ACC112 (cell line): ENCODE data around the gene EDDM3A.
"Not testable (repeated sequence)": the region's sequence is repeated elsewhere in the genome, so short reads cannot be mapped to it uniquely, and the experiment has no call there.

Experiments
- H2AFZ ChIP-seq: fragments of 200-600 bp; sonication (generic); one replicate; pipeline ENCODE4 v1.6.0; 2017; ENCODE audit warnings: antibody characterized with exemption, low read length; ENCODE audit not compliant: unreplicated experiment
- H3K27ac ChIP-seq: fragments of 200-600 bp; sonication (generic); 2 replicates; pipeline ENCODE4 v1.5.1; 2014; ENCODE audit warnings: low read depth, mild to moderate bottlenecking, antibody characterized with exemption, low read length, moderate library complexity
- H3K27me3 ChIP-seq: fragments of 200-600 bp; sonication (generic); 2 replicates; pipeline ENCODE4 v1.6.1; 2014; ENCODE audit warnings: mild to moderate bottlenecking, antibody characterized with exemption, low read length, moderate library complexity, mixed read lengths; ENCODE audit not compliant: insufficient read depth
- H3K36me3 ChIP-seq: fragments of 200-600 bp; sonication (generic); 2 replicates; pipeline ENCODE4 v1.6.1; 2016; ENCODE audit warnings: mild to moderate bottlenecking, antibody characterized with exemption, low read length, moderate library complexity, mixed read lengths; ENCODE audit not compliant: insufficient read depth
- H3K4me1 ChIP-seq: fragments of 200-600 bp; sonication (generic); one replicate; pipeline ENCODE4 v1.6.1; 2016; ENCODE audit warnings: low read length, mixed read lengths; ENCODE audit not compliant: insufficient read depth, unreplicated experiment, control insufficient read depth
- H3K4me3 ChIP-seq: fragments of 200-600 bp; sonication (generic); 2 replicates; pipeline ENCODE4 v1.5.1; 2014; ENCODE audit warnings: mild to moderate bottlenecking, low read depth, low read length
- H3K79me2 ChIP-seq: fragments of 200-600 bp; sonication (generic); one replicate; pipeline ENCODE4 v1.6.0; 2016; ENCODE audit warnings: low read length; ENCODE audit not compliant: control insufficient read depth, unreplicated experiment, insufficient read depth

EDDM3A gene

GRCh38 chr14:20711685-20712084, 34.0 kb upstream of the EDDM3A start:
- no peak overlapping the region for H2AFZ ChIP-seq
- H3K4me1 ChIP-seq: no peaks in the 10 kb centered on the region
- no peaks in the 10 kb centered on the region for H3K36me3 ChIP-seq
- H3K27me3 ChIP-seq: peaks cover 71% of the 10 kb centered on the region
- no peaks in the 10 kb centered on the region for H3K79me2 ChIP-seq
- no peak overlapping the region for H3K4me3 ChIP-seq
- no peak overlapping the region for H3K27ac ChIP-seq

GRCh38 chr14:20712904-20713303, 32.8 kb upstream of the EDDM3A start:
- peaks cover 76% of the 10 kb centered on the region for H3K27me3 ChIP-seq
- no peaks in the 10 kb centered on the region for H3K4me1 ChIP-seq
- H3K36me3 ChIP-seq: no peaks in the 10 kb centered on the region
- no peaks in the 10 kb centered on the region for H3K79me2 ChIP-seq
- H3K27ac ChIP-seq: no peak overlapping the region
- H3K4me3 ChIP-seq: no peak overlapping the region
- H2AFZ ChIP-seq: no peak overlapping the region

GRCh38 chr14:20714593-20715250, 31.0 kb upstream of the EDDM3A start:
- Histone ChIP-seq H3K36me3 (no peaks in the 10 kb centered on the region), H3K4me3 (no peak overlapping the region), H3K4me1 (no peaks in the 10 kb centered on the region), H3K27ac (no peak overlapping the region), H3K27me3 (peaks cover 74% of the 10 kb centered on the region), H2AFZ (no peak overlapping the region), H3K79me2 (no peaks in the 10 kb centered on the region)

- H3K79me2 ChIP-seq: no peaks in the 10 kb centered on the region
- no peaks in the 10 kb centered on the region for H3K4me1 ChIP-seq
- H3K4me3 ChIP-seq: no peak overlapping the region
- peaks cover 82% of the 10 kb centered on the region for H3K27me3 ChIP-seq
- H3K27ac ChIP-seq: no peak overlapping the region
- no peaks in the 10 kb centered on the region for H3K36me3 ChIP-seq
- no peak overlapping the region for H2AFZ ChIP-seq
These were observed 25.9 kb upstream of the EDDM3A start for GRCh38 chr14:20719777-20720176.

- no peak overlapping the region for H2AFZ ChIP-seq
- H3K79me2 ChIP-seq: no peaks in the 10 kb centered on the region
- H3K36me3 ChIP-seq: no peaks in the 10 kb centered on the region
- H3K27ac ChIP-seq: no peak overlapping the region
- peaks cover 92% of the 10 kb centered on the region for H3K27me3 ChIP-seq
- H3K4me1 ChIP-seq: no peaks in the 10 kb centered on the region
- no peak overlapping the region for H3K4me3 ChIP-seq
These were observed 24.9 kb upstream of the EDDM3A start for GRCh38 chr14:20720741-20721140.

- H3K4me1 ChIP-seq: no peaks in the 10 kb centered on the region
- H3K4me3 ChIP-seq: no peak overlapping the region
- peaks cover 95% of the 10 kb centered on the region for H3K27me3 ChIP-seq
- no peak overlapping the region for H2AFZ ChIP-seq
- H3K27ac ChIP-seq: no peak overlapping the region
- no peaks in the 10 kb centered on the region for H3K36me3 ChIP-seq
- H3K79me2 ChIP-seq: no peaks in the 10 kb centered on the region
These were observed 23.7 kb upstream of the EDDM3A start for GRCh38 chr14:20722016-20722415.

- Histone ChIP-seq H3K4me1 (no peaks in the 10 kb centered on the region), H3K79me2 (no peaks in the 10 kb centered on the region), H3K27ac (no peak overlapping the region), H3K27me3 (peaks cover 99% of the 10 kb centered on the region), H3K36me3 (no peaks in the 10 kb centered on the region), H3K4me3 (peak overlapping the region; percentile 57), H2AFZ (peak overlapping the region; percentile 16)
These were observed 22.2 kb upstream of the EDDM3A start for GRCh38 chr14:20723488-20723887.

GRCh38 chr14:20726121-20726520, 19.6 kb upstream of the EDDM3A start:
- not testable (repeated sequence) for H3K4me1 ChIP-seq, H3K27ac ChIP-seq, H3K36me3 ChIP-seq, H3K79me2 ChIP-seq, H3K4me3 ChIP-seq, H2AFZ ChIP-seq
- peaks cover 96% of the 10 kb centered on the region for H3K27me3 ChIP-seq

GRCh38 chr14:20726531-20726930, 19.2 kb upstream of the EDDM3A start:
- Histone ChIP-seq H3K36me3 (no peaks in the 10 kb centered on the region), H3K4me3 (no peak overlapping the region), H3K27ac (no peak overlapping the region), H3K79me2 (no peaks in the 10 kb centered on the region), H2AFZ (no peak overlapping the region), H3K4me1 (no peaks in the 10 kb centered on the region), H3K27me3 (peaks cover 93% of the 10 kb centered on the region)

- no peak overlapping the region for H3K27ac ChIP-seq
- H3K27me3 ChIP-seq: peaks cover 84% of the 10 kb centered on the region
- no peak overlapping the region for H3K4me3 ChIP-seq
- H2AFZ ChIP-seq: no peak overlapping the region
- H3K4me1 ChIP-seq: no peaks in the 10 kb centered on the region
- H3K36me3 ChIP-seq: no peaks in the 10 kb centered on the region
- no peaks in the 10 kb centered on the region for H3K79me2 ChIP-seq
These were observed 14.8 kb upstream of the EDDM3A start for GRCh38 chr14:20730891-20731290.

- no peak overlapping the region for H3K4me3 ChIP-seq
- H3K36me3 ChIP-seq: no peaks in the 10 kb centered on the region
- H3K79me2 ChIP-seq: no peaks in the 10 kb centered on the region
- no peak overlapping the region for H3K27ac ChIP-seq
- no peaks in the 10 kb centered on the region for H3K4me1 ChIP-seq
- H3K27me3 ChIP-seq: peaks cover 71% of the 10 kb centered on the region
- no peak overlapping the region for H2AFZ ChIP-seq
These were observed 13.2 kb upstream of the EDDM3A start for GRCh38 chr14:20732477-20732876.
